GM20000 (cell line): Measurements from ENCODE around the gene GCNT1.
"Not testable (repeated sequence)": the region's sequence is repeated elsewhere in the genome, so short reads cannot be mapped to it uniquely, and the experiment has no call there.

ENCODE experiments used
- DNase-seq: peaks from one replicate; pipeline ENCODE4 v3.0.0; 2012; ENCODE audit warnings: low spot score
- TF ChIP-seq, protein P1 (sequence below): IDR thresholded peaks from 2 replicates; pipeline ENCODE4 v1.5.1; 2012; ENCODE audit warnings: mild to moderate bottlenecking, control low read depth; ENCODE audit errors: extremely low read depth, missing control alignments

The GCNT1 gene

GRCh38 chr9:76433406-76433805 lies 25.6 kb upstream of the GCNT1 start:
- DNase-seq = no peak
- TF ChIP-seq, protein P1, sequence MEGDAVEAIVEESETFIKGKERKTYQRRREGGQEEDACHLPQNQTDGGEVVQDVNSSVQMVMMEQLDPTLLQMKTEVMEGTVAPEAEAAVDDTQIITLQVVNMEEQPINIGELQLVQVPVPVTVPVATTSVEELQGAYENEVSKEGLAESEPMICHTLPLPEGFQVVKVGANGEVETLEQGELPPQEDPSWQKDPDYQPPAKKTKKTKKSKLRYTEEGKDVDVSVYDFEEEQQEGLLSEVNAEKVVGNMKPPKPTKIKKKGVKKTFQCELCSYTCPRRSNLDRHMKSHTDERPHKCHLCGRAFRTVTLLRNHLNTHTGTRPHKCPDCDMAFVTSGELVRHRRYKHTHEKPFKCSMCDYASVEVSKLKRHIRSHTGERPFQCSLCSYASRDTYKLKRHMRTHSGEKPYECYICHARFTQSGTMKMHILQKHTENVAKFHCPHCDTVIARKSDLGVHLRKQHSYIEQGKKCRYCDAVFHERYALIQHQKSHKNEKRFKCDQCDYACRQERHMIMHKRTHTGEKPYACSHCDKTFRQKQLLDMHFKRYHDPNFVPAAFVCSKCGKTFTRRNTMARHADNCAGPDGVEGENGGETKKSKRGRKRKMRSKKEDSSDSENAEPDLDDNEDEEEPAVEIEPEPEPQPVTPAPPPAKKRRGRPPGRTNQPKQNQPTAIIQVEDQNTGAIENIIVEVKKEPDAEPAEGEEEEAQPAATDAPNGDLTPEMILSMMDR = no peak

DNA sequence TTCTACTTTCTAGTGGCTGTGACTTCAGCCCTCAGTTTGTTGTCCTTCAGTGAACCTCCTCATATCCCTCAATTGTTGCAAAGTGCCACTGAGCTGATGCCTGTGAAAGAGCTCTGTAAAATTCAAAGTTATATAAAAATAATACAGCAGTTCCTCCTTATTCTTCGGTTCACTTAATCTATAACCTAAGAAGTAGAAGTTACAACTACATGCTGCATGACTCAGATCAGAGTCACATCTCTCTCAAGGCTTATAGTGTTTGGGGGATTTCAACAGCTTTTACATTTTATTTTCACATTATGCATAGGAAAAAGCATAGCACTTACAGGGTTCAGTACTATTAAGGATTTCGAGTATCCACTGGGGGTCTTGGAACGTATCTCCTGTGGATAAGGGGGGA lies 25.1 kb upstream of the GCNT1 start:
- no peak for DNase-seq
- TF ChIP-seq, protein P1 = no peak

DNA sequence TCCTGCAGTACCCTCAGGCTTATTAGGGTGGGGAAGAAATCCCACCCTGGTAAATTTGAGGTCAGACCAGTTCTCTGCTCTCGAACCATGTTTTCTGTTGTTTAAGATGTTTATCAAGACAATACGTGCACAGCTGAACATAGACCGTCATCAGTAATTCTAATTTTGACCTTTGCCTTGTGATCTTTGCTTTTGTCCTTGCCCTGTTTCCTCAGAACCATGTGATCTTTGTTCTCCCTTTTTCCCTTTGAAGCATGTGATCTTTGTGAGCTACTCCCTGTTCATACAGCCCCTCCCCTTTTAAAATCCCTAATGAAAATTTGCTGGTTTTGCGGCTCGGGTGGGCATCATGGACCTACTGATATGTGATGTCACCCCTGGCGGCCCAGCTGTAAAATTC lies 24.1 kb upstream of the GCNT1 start:
- DNase-seq = not testable (repeated sequence)

DNA sequence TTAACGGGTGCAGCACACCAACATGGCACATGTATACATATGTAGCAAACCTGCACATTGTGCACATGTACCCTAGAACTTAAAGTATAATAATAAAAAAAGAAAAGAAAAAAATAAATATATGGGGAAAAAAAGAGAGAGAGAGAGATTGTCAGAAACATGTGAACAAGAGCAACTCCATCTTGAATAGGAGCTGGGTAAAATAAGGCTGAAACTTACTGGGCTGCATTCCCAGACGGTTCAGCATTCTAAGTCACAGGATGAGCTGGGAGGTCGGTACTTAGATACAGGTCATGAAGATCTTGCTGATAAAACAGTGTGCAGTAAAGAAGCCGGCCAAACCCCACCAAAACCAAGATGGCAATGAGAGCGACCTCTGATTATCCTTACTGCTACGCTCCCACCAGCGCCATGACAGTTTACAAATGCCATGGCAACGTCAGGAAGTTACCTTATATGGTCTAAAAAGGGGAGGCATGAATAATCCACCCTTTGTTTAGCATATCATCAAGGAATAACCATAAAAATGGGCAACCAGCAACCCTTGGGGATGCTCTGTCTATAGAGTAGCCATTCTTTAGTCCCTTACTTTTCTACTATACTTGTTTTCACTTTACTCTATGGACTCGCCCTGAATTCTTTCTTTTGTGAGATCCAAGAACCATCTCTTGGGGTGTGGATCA lies 21.8 kb upstream of the GCNT1 start:
- not testable (repeated sequence) for DNase-seq

- TF ChIP-seq, protein P1 = no peak
- DNase-seq = peak; percentile 45
These were observed 20.0 kb upstream of the GCNT1 start for GRCh38 chr9:76438841-76439588.

DNA sequence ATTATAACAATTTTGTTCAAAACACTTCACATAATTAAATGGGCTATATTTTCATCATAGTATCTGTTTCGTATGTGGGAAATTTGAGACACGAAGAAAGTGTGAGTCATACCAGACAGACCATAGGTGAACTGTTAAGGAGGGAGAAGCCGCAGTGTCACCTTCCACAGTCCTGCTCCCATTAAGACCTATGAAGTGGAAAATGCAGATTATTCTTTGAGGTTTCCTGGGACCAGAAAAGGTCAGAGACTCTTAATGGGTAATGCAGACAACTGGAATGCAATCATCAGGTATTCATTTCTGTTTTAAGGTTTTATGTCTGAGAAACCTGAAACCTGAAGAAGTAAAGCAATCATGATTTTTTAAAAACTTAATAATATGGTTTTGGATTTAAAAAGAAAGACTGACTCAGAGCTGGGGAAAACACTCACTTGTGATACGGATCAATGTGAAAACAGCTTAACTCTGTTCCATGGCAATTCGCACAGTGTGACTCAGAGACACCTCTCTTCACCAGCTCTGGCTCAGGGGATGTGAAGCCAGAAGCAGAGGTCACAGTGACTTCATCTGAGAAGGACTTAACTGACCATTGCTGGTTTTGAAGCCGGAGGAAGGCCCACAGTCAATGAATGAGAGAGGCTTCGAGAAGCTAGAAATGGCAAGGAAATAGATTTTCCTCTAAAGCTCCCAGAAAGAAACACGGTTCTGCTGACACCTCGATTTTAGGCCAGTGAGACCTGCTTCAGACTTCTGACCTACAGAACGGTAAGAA lies 17.2 kb upstream of the GCNT1 start:
- peak; percentile 32 for DNase-seq
- TF ChIP-seq, protein P1 = no peak

GRCh38 chr9:76443887-76444286 lies 15.1 kb upstream of the GCNT1 start:
- no peak for DNase-seq
- TF ChIP-seq, protein P1 = no peak

DNA sequence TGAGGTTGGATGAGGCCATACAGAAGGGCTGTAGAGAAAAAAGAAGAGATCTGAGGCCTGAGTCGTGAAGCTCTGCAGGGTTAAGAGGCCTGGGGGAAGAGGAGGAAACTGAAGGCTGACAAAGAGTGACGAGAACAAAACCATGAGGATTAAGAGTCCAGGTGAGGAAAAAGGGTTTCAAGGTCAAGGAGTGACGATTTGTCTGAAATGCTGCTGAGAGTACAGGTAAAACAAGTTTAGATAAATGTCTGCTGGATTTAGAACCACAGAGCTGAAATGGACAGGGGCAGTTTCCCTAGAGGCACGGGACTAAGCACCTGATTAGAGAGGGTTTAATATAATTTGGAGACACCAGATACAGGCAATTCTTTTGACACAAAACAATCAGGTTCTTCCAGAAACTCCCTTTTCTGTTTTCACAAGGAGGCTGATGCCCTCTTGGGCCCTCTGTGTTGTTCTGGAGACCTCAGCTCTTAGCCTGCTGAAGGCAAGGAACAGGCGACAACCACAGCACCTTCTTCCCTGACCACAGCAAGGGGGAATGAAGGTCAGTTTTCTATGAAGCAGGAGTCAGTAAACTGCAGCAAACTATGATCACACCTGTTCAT lies 14.6 kb upstream of the GCNT1 start:
- DNase-seq = no peak

More for the DNA sequence above, 14.6 kb upstream of the GCNT1 start:
- TF ChIP-seq, protein P1 = no peak
